Prostate gland (tissue), 2 donors: ENCODE data around the gene SMC1B. TPM values are rescaled to one million over a fixed set of nuclear protein-coding genes. Genes with fewer than 3 reads are reported as not detected.

Experiments
- DNase-seq: peaks from one replicate; pipeline ENCODE4 v3.0.0-alpha.2; 2019; ENCODE audit warnings: low spot score
- H3K27ac ChIP-seq, 2 donors: fragments of 200-600 bp; sonication (generic); 2 replicates each; pipeline ENCODE4 v1.5.1; 2017 to 2019
- H3K27me3 ChIP-seq: fragments of 200-600 bp; sonication (generic); replicated peaks from 2 replicates; pipeline ENCODE4 v1.5.1; 2019; ENCODE audit not compliant: insufficient read depth
- H3K36me3 ChIP-seq, 2 donors: fragments of 200-600 bp; sonication (generic); 1 replicate in 1 of 2; 2 replicates in 1 of 2; pipeline versions ENCODE4 v1.5.1 to v1.8.1; 2017 to 2019
- H3K4me1 ChIP-seq: fragments of 200-600 bp; sonication (generic); replicated peaks from 2 replicates; pipeline ENCODE4 v1.5.1; 2019
- H3K4me3 ChIP-seq, 2 donors: fragments of 200-600 bp; sonication (generic); 2 replicates each; pipeline ENCODE4 v1.5.1; 2017 to 2019
- H3K9me3 ChIP-seq: fragments of 200-600 bp; sonication (generic); 2 replicates; pipeline ENCODE4 v1.5.1; 2017
- CTCF ChIP-seq, 4 experiments: fragments of 200-600 bp in 2 of 4; fragments of 450-650 bp in 2 of 4; sonication (generic) in 2 of 4; IDR thresholded peaks; 1 replicate in 3 of 4; 2 replicates in 1 of 4; pipeline ENCODE4 v1.5.1; 2016 to 2019; ENCODE audit warnings: antibody characterized with exemption in 4 of 4, mild to moderate bottlenecking in 2 of 4, moderate library complexity in 2 of 4
- POLR2A ChIP-seq: fragments of 450-650 bp; IDR thresholded peaks from one replicate; pipeline ENCODE4 v1.6.1; 2016; ENCODE audit warnings: antibody characterized with exemption, mild to moderate bottlenecking
- POLR2AphosphoS5 ChIP-seq: sonication (generic); formaldehyde crosslinking; IDR thresholded peaks from one replicate; pipeline ENCODE4 v1.6.1; 2017; ENCODE audit warnings: antibody characterized with exemption
- WGBS: methylation state at CpG from one replicate; pipeline ENCODE4 v1.1.5; 2018; 5-methylcytosine and 5-hydroxymethylcytosine counted together
- intact Hi-C: fragments of 100-400 bp; cut with DNase I; formaldehyde crosslinking; loops from one replicate; pipeline ENCODE4 v1.14.2; 2022
- total RNA-seq, 2 donors: library from RNA; depleted of rRNA; stranded (reverse); fragments of >200 nt; gene quantifications; one replicate each; pipeline ENCODE4 v1.1.0, GENCODE V29; 2016

The SMC1B gene
- total RNA-seq, 2 donors from 2014 or later: 8.2 TPM; not detected in 1

- Histone ChIP-seq H3K4me3 (no peak overlapping the region), H3K27ac (no peak overlapping the region), H3K9me3 (no peaks in the 10 kb centered on the region), H3K4me1 (no peaks in the 10 kb centered on the region), H3K36me3 (no peaks in the 10 kb centered on the region), H3K27me3 (no peaks in the 10 kb centered on the region)
- 98% methylated on average over 2 of the region's 2 CpGs for WGBS
- intact Hi-C loops: no loop called here
- no peak for DNase-seq
- no peak for TF ChIP-seq POLR2A
- no peak for TF ChIP-seq CTCF (IDR thresholded peaks at IDR 0.05)
- no peak for TF ChIP-seq POLR2AphosphoS5
These were observed 7.1 kb upstream of the SMC1B start for GRCh38 chr22:45420539-45420938.

- Histone ChIP-seq H3K4me1 (no peaks in the 10 kb centered on the region), H3K4me3 (no peak overlapping the region), H3K27me3 (no peaks in the 10 kb centered on the region), H3K9me3 (no peaks in the 10 kb centered on the region), H3K27ac (no peak overlapping the region), H3K36me3 (no peaks in the 10 kb centered on the region)
- 89% methylated on average over 4 of the region's 4 CpGs for WGBS
- TF ChIP-seq CTCF (IDR thresholded peaks at IDR 0.05) (no peak), POLR2A (no peak), POLR2AphosphoS5 (no peak)
- DNase-seq: no peak
- intact Hi-C loops: no loop called here
These were observed 6.6 kb upstream of the SMC1B start for GRCh38 chr22:45420011-45420410.

- no peak for TF ChIP-seq CTCF (IDR thresholded peaks at IDR 0.05)
- no peak for TF ChIP-seq POLR2AphosphoS5
- TF ChIP-seq POLR2A: no peak
- H3K36me3 ChIP-seq: no peaks in the 10 kb centered on the region
- intact Hi-C loops: no loop called here
- 98% methylated on average over 6 of the region's 6 CpGs for WGBS
- DNase-seq: no peak
- no peaks in the 10 kb centered on the region for H3K27me3 ChIP-seq
- H3K9me3 ChIP-seq: no peaks in the 10 kb centered on the region
- no peak overlapping the region for H3K4me3 ChIP-seq
- H3K27ac ChIP-seq: no peak overlapping the region
- H3K4me1 ChIP-seq: no peaks in the 10 kb centered on the region
These were observed 5.4 kb upstream of the SMC1B start for GRCh38 chr22:45418770-45419138.

- Histone ChIP-seq H3K4me1 (no peaks in the 10 kb centered on the region), H3K27me3 (no peaks in the 10 kb centered on the region), H3K27ac (no peak overlapping the region), H3K9me3 (no peaks in the 10 kb centered on the region), H3K4me3 (no peak overlapping the region), H3K36me3 (no peaks in the 10 kb centered on the region)
- intact Hi-C loops: no loop called here
- DNase-seq: no peak
- 96% methylated on average over 16 of the region's 16 CpGs for WGBS
- no peak for TF ChIP-seq POLR2AphosphoS5
- no peak for TF ChIP-seq CTCF (IDR thresholded peaks at IDR 0.05)
- no peak for TF ChIP-seq POLR2A
These were observed 4.8 kb upstream of the SMC1B start for GRCh38 chr22:45418056-45418769.

- no peak for DNase-seq
- no peak for TF ChIP-seq CTCF (IDR thresholded peaks at IDR 0.05)
- TF ChIP-seq POLR2A: no peak
- TF ChIP-seq POLR2AphosphoS5: no peak
- H3K4me3 ChIP-seq: peak overlapping the region in 1 of 2 donors; percentile 40
- H3K4me1 ChIP-seq: no peaks in the 10 kb centered on the region
- 89% methylated on average over 27 of the region's 27 CpGs for WGBS
- H3K27ac ChIP-seq: peak overlapping the region in 1 of 2 donors; percentile 62
- H3K36me3 ChIP-seq: no peaks in the 10 kb centered on the region
- intact Hi-C loops: no loop called here
- no peaks in the 10 kb centered on the region for H3K27me3 ChIP-seq
- H3K9me3 ChIP-seq: no peaks in the 10 kb centered on the region
These were observed 409 bp downstream of the SMC1B start for GRCh38 chr22:45413013-45413367.
